Stomach (tissue), 4 donors: ENCODE measurements around the gene CFAP74.

Experiments
- EP300 ChIP-seq: sonication (generic); formaldehyde crosslinking; IDR thresholded peaks from one replicate; pipeline ENCODE4 v1.6.1; 2017; ENCODE audit warnings: antibody characterized with exemption
- POLR2A ChIP-seq, 4 donors: fragments of 450-650 bp; IDR thresholded peaks; one replicate each; pipeline ENCODE4 v1.6.1; 2016; ENCODE audit warnings: antibody characterized with exemption in 4 of 4, control low read depth in 2 of 4, mild to moderate bottlenecking in 1 of 4, moderate library complexity in 1 of 4
- TF ChIP-seq, protein P1 (sequence below), 7 experiments: fragments of 450-650 bp in 4 of 7; fragments of 200-600 bp in 3 of 7; sonication (generic) in 3 of 7; IDR thresholded peaks; one replicate each; pipeline ENCODE4 v1.5.1; 2016 to 2019; ENCODE audit warnings: antibody characterized with exemption in 7 of 7, control low read depth in 2 of 7, mild to moderate bottlenecking in 1 of 7

DNA sequence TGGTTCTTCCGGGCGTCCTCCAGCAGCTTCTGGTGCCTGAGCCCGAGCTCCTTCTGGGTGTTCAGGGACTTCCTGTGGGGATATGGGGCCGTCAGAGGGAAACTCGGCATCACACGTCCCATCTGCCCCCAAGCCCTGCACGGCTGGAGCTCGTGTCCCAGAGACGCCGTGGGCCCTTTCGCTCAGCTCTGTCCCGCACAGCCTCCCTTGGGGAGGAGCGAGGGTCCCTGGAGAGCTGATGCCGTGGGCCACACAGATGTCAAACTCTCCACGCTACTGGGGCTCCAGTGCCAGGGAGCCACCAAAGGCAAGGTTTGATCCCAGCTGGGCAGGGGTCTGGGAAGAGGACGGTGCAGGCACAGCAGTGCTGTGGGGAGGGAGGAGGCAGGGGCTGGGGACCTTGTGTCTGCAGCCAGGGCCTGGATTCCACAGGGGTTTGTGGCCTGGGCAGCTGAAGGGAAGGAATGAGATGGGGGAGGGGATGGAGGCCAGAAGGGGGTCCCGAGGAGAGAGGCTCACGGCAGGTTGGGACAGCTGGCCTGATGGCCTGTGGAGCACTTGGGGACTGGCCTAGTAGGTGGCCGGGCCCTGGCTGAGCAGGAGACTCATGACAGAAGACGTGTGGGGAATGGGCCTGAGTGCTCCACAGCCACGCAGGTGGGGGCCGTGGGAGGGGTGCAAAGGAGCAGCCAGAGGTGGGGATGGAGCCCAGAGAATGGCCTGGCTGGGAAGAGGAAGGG is 30.4 kb downstream of the CFAP74 start:
- TF ChIP-seq, protein P1, sequence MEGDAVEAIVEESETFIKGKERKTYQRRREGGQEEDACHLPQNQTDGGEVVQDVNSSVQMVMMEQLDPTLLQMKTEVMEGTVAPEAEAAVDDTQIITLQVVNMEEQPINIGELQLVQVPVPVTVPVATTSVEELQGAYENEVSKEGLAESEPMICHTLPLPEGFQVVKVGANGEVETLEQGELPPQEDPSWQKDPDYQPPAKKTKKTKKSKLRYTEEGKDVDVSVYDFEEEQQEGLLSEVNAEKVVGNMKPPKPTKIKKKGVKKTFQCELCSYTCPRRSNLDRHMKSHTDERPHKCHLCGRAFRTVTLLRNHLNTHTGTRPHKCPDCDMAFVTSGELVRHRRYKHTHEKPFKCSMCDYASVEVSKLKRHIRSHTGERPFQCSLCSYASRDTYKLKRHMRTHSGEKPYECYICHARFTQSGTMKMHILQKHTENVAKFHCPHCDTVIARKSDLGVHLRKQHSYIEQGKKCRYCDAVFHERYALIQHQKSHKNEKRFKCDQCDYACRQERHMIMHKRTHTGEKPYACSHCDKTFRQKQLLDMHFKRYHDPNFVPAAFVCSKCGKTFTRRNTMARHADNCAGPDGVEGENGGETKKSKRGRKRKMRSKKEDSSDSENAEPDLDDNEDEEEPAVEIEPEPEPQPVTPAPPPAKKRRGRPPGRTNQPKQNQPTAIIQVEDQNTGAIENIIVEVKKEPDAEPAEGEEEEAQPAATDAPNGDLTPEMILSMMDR (IDR thresholded peaks at IDR 0.05): no peak
- TF ChIP-seq POLR2A (IDR thresholded peaks at IDR 0.05) (no peak), EP300 (no peak)
